ENCODE measurements around the gene SLC30A9. TPM values are rescaled to one million over a fixed set of nuclear protein-coding genes. Genes with fewer than 3 reads are reported as not detected.

The SLC30A9 gene
- 45.7 TPM for polyA plus RNA-seq (2013)

DNA sequence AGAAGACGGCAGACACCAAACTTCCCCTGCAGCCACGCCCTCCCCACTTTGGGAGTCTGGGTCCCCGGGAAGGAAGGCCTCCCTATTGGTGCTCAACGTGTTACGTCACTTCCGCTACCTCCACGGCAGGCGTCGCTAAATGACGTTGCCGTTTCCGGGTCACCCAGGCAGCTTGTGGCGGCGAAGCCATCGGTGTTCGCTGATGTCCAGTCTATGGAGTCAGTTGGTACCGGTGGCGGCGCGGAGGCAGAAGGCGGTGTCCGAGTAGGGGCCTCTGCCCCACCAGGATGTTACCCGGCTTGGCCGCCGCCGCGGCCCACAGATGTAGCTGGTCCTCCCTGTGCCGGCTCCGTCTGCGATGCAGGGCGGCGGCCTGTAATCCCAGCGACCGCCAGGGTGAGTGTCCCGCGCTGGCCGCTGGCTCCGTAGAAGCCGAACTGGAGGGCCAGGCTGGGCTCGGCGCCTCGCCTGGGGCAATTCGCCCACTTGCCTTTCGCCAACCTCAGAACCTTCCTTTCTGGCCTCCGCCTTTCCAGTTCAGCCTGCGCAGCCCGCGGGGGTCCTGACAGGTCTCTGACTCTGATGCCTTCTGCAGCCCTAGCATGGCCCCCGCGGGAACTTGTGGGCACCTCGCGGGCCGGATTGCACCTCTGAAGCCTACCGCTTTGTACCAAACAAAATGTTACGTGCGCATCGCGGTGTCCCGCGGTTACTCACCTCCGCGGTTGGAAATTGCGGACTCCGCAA is at the start of gene SLC30A9:
SLC30A9 (plus strand) TSS at position 166 of the 747 bp plus-strand sequence; CDS start at position 288, 122 bp downstream.
- CTCF ChIA-PET, result interaction anchor here (0.8 to 2.0 kb wide), 6 partner anchors 10 to 31 kb away, joined by 3 to 4 read pairs (median 4); no protein-coding TSS in a partner anchor
- Histone ChIP-seq H3K4me1 (ENCODE audit: control extremely low read depth in 1 of 4, control insufficient read depth in 4 of 4, insufficient read depth in 4 of 4, low read length in 3 of 4) (peaks cover 16 to 20% (median 19%) of the 10 kb centered on the region in 4 experiments), H3K27ac (ENCODE audit: insufficient read depth in 1 of 2, low read depth in 1 of 2, low read length in 2 of 2, poor library complexity in 1 of 2, severe bottlenecking in 2 of 2) (peak within 1 kb of the TSS; percentile 68 to 87), H3K36me3 (ENCODE audit: control insufficient read depth in 4 of 4, insufficient read depth in 4 of 4, low read length in 3 of 4) (no peaks in the 10 kb centered on the region), H3K9me3 (ENCODE audit: control extremely low read depth in 1 of 5, control insufficient read depth in 4 of 5, insufficient read depth in 2 of 5, low read depth in 1 of 5, low read length in 4 of 5) (no peaks in the 10 kb centered on the region), H3K27me3 (replicated peaks in 2 of 5; ENCODE audit: control insufficient read depth in 4 of 5, insufficient read depth in 5 of 5, low read length in 4 of 5) (no peaks in the 10 kb centered on the region), H3K4me3 (ENCODE audit: control insufficient read depth in 1 of 7, extremely low read depth in 1 of 7, insufficient read depth in 4 of 7, low read depth in 2 of 7, low read length in 6 of 7) (peak within 1 kb of the TSS; percentile 70 to 98 (median 92))
- peak; percentile 95 to 98 (median 97) for DNase-seq
- WGBS (ENCODE audit: insufficient coverage), result 0% methylated on average over 62 of the region's 64 CpGs
- POLR2A ChIA-PET, result interaction anchor here (0.6 kb wide), 1 partner anchor 37 kb away, joined by 4 read pairs; no protein-coding TSS in a partner anchor

DNA sequence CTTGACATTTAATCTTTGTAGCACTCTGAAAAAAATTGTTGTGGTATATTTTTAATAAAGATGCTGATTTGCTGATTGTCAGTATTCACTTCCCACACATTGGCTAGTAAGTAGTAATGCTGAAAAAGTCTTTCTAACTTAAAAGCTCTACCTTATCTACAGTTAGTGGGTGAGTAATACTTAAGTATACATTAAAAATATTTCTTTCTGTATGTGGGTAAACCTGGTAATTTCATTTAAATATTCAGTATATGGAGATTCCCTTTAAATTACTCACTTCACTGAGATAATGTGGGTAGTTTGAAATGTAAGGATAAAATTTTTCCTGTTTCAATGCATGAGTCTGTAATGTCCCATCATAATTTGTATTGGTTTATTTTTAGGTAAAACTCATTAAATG is 49.5 kb upstream of the SLC30A9 start:
- no peak overlapping the region for H3K27ac ChIP-seq (ENCODE audit: insufficient read depth in 1 of 2, low read depth in 1 of 2, low read length in 2 of 2, poor library complexity in 1 of 2, severe bottlenecking in 2 of 2)
- H3K36me3 ChIP-seq (ENCODE audit: control insufficient read depth in 4 of 4, insufficient read depth in 4 of 4, low read length in 3 of 4), result peaks cover 4 to 34% (median 19%) of the 10 kb centered on the region in 4 experiments
- no peaks in the 10 kb centered on the region for H3K9me3 ChIP-seq (ENCODE audit: control extremely low read depth in 1 of 5, control insufficient read depth in 4 of 5, insufficient read depth in 2 of 5, low read depth in 1 of 5, low read length in 4 of 5)
- H3K4me3 ChIP-seq (ENCODE audit: control insufficient read depth in 1 of 7, extremely low read depth in 1 of 7, insufficient read depth in 4 of 7, low read depth in 2 of 7, low read length in 6 of 7), result no peak overlapping the region
- peaks cover 3 to 21% (median 8%) of the 10 kb centered on the region in 4 experiments for H3K4me1 ChIP-seq (ENCODE audit: control extremely low read depth in 1 of 4, control insufficient read depth in 4 of 4, insufficient read depth in 4 of 4, low read length in 3 of 4)
- ChIA-PET CTCF (no interaction called here), POLR2A (no interaction called here)
- no peaks in the 10 kb centered on the region for H3K27me3 ChIP-seq (replicated peaks in 2 of 5; ENCODE audit: control insufficient read depth in 4 of 5, insufficient read depth in 5 of 5, low read length in 4 of 5)
- DNase-seq, result no peak

DNA sequence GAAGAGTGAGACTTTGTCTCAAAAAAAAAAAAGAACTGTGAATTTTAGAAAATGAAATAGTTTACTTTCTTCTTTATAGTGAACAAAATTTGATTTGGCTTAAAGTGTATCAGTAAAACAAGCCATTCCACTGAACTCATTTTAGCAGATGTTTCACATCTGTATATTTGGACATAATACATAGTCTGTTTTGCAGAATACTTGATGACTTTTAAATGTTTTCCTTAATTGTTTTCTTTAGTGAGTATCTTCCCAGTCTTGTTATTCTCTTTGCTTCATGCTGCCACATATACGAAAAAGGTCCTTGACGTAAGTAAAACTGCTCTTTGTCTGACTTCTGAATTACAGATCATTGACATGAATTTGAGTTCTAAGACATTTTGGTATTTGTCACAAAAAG is 46.8 kb upstream of the SLC30A9 start:
- Histone ChIP-seq H3K4me1 (ENCODE audit: control extremely low read depth in 1 of 4, control insufficient read depth in 4 of 4, insufficient read depth in 4 of 4, low read length in 3 of 4) (peaks cover 0 to under 1% (median 0%) of the 10 kb centered on the region in 4 experiments), H3K27me3 (replicated peaks in 2 of 5; ENCODE audit: control insufficient read depth in 4 of 5, insufficient read depth in 5 of 5, low read length in 4 of 5) (no peaks in the 10 kb centered on the region), H3K9me3 (ENCODE audit: control extremely low read depth in 1 of 5, control insufficient read depth in 4 of 5, insufficient read depth in 2 of 5, low read depth in 1 of 5, low read length in 4 of 5) (no peaks in the 10 kb centered on the region), H3K36me3 (ENCODE audit: control insufficient read depth in 4 of 4, insufficient read depth in 4 of 4, low read length in 3 of 4) (peaks cover 4 to 50% (median 24%) of the 10 kb centered on the region in 4 experiments), H3K4me3 (ENCODE audit: control insufficient read depth in 1 of 7, extremely low read depth in 1 of 7, insufficient read depth in 4 of 7, low read depth in 2 of 7, low read length in 6 of 7) (no peak overlapping the region), H3K27ac (ENCODE audit: insufficient read depth in 1 of 2, low read depth in 1 of 2, low read length in 2 of 2, poor library complexity in 1 of 2, severe bottlenecking in 2 of 2) (no peak overlapping the region)
- POLR2A ChIA-PET, result no interaction called here
- no peak for DNase-seq
- CTCF ChIA-PET, result no interaction called here
- no CpG with 5 or more reads among the region's 2 CpGs for WGBS (ENCODE audit: insufficient coverage)

DNA sequence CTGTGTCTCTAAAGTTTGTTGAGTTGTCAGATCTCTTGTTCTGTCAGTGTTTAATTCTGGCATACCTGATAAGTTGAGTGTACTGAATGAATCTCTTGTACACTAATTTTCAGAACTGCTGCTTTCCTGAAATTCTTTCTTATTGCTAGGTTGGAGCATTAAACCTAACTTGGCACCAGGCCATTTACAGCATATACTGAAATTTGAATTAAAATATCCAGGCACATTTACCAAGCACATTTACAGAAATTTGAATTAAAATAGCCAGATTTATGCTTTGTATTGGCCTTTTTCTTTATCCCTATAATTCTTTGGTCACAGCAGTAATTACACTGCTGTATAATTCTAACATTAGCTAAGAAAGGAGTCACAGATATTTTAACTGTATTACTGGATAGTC is 46.2 kb upstream of the SLC30A9 start:
- no peak for DNase-seq
- H3K27ac ChIP-seq (ENCODE audit: insufficient read depth in 1 of 2, low read depth in 1 of 2, low read length in 2 of 2, poor library complexity in 1 of 2, severe bottlenecking in 2 of 2), result no peak overlapping the region
- H3K9me3 ChIP-seq (ENCODE audit: control extremely low read depth in 1 of 5, control insufficient read depth in 4 of 5, insufficient read depth in 2 of 5, low read depth in 1 of 5, low read length in 4 of 5), result no peaks in the 10 kb centered on the region
- CTCF ChIA-PET, result no interaction called here
- H3K4me3 ChIP-seq (ENCODE audit: control insufficient read depth in 1 of 7, extremely low read depth in 1 of 7, insufficient read depth in 4 of 7, low read depth in 2 of 7, low read length in 6 of 7), result no peak overlapping the region
- POLR2A ChIA-PET, result no interaction called here
- no peaks in the 10 kb centered on the region for H3K4me1 ChIP-seq (ENCODE audit: control extremely low read depth in 1 of 4, control insufficient read depth in 4 of 4, insufficient read depth in 4 of 4, low read length in 3 of 4)
- H3K27me3 ChIP-seq (replicated peaks in 2 of 5; ENCODE audit: control insufficient read depth in 4 of 5, insufficient read depth in 5 of 5, low read length in 4 of 5), result no peaks in the 10 kb centered on the region
- peaks cover 4 to 50% (median 23%) of the 10 kb centered on the region in 4 experiments for H3K36me3 ChIP-seq (ENCODE audit: control insufficient read depth in 4 of 4, insufficient read depth in 4 of 4, low read length in 3 of 4)

DNA sequence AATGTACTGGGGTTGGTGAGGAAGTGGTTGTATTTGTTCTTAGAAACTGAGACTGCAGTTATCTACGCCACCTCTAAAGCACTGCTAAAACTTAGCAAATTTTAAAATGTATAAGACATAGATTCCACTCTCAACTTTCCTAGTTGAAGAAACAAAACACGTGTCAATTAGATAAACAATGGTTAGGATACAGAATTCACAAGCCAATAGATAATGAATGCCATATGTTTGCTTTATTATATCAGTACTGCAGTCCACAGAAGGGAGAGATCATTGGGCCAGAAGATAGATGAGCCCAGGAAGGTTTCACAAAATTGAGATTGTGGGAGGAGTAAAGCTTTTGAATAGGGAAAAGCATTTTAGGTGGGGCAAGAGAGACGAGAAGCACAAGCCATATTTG is 40.8 kb upstream of the SLC30A9 start:
- Histone ChIP-seq H3K4me3 (ENCODE audit: control insufficient read depth in 1 of 7, extremely low read depth in 1 of 7, insufficient read depth in 4 of 7, low read depth in 2 of 7, low read length in 6 of 7) (no peak overlapping the region), H3K9me3 (ENCODE audit: control extremely low read depth in 1 of 5, control insufficient read depth in 4 of 5, insufficient read depth in 2 of 5, low read depth in 1 of 5, low read length in 4 of 5) (no peaks in the 10 kb centered on the region), H3K27me3 (replicated peaks in 2 of 5; ENCODE audit: control insufficient read depth in 4 of 5, insufficient read depth in 5 of 5, low read length in 4 of 5) (no peaks in the 10 kb centered on the region), H3K36me3 (ENCODE audit: control insufficient read depth in 4 of 4, insufficient read depth in 4 of 4, low read length in 3 of 4) (peaks cover 11 to 73% (median 37%) of the 10 kb centered on the region in 4 experiments), H3K27ac (ENCODE audit: insufficient read depth in 1 of 2, low read depth in 1 of 2, low read length in 2 of 2, poor library complexity in 1 of 2, severe bottlenecking in 2 of 2) (no peak overlapping the region), H3K4me1 (ENCODE audit: control extremely low read depth in 1 of 4, control insufficient read depth in 4 of 4, insufficient read depth in 4 of 4, low read length in 3 of 4) (no peaks in the 10 kb centered on the region)
- ChIA-PET POLR2A (no interaction called here), CTCF (interaction anchor here (1.1 kb wide), 1 partner anchor 1029 kb away, joined by 3 read pairs; no protein-coding TSS in a partner anchor)
- WGBS (ENCODE audit: insufficient coverage), result 92% methylated on average over 1 of the region's 3 CpGs
- DNase-seq, result no peak

DNA sequence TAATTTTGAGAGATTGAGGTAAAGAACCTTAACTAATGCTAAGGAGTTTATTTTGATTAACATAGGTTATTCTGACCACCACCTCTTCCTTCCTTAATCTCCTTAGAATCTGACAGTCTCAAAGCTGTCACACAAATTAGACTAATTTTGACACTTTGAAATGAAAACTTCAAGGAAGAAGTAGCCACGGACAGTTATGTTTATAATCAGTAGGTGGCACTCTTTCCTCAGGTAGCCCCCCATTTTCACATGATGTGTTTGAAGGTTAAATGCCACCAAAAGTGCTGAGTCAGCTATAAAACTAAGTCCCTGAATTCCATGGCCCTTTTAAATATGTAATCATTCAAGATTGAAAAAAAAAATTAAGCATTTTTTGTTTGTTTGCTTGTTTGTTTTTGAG is 32.7 kb upstream of the SLC30A9 start:
- Histone ChIP-seq H3K4me3 (ENCODE audit: control insufficient read depth in 1 of 7, extremely low read depth in 1 of 7, insufficient read depth in 4 of 7, low read depth in 2 of 7, low read length in 6 of 7) (no peak overlapping the region), H3K36me3 (ENCODE audit: control insufficient read depth in 4 of 4, insufficient read depth in 4 of 4, low read length in 3 of 4) (peaks cover 3 to 23% (median 13%) of the 10 kb centered on the region in 4 experiments), H3K27me3 (replicated peaks in 2 of 5; ENCODE audit: control insufficient read depth in 4 of 5, insufficient read depth in 5 of 5, low read length in 4 of 5) (no peaks in the 10 kb centered on the region), H3K27ac (ENCODE audit: insufficient read depth in 1 of 2, low read depth in 1 of 2, low read length in 2 of 2, poor library complexity in 1 of 2, severe bottlenecking in 2 of 2) (no peak overlapping the region), H3K9me3 (ENCODE audit: control extremely low read depth in 1 of 5, control insufficient read depth in 4 of 5, insufficient read depth in 2 of 5, low read depth in 1 of 5, low read length in 4 of 5) (no peaks in the 10 kb centered on the region), H3K4me1 (ENCODE audit: control extremely low read depth in 1 of 4, control insufficient read depth in 4 of 4, insufficient read depth in 4 of 4, low read length in 3 of 4) (no peaks in the 10 kb centered on the region)
- WGBS (ENCODE audit: insufficient coverage), result 9% methylated on average over 1 of the region's 1 CpG
- ChIA-PET CTCF (interaction anchor here (0.6 to 1.6 kb wide), 12 partner anchors 9 to 790 kb away, joined by 3 to 7 read pairs (median 3); no protein-coding TSS in a partner anchor), POLR2A (no interaction called here)
- DNase-seq, result peak; percentile 65 to 82 (median 81)

DNA sequence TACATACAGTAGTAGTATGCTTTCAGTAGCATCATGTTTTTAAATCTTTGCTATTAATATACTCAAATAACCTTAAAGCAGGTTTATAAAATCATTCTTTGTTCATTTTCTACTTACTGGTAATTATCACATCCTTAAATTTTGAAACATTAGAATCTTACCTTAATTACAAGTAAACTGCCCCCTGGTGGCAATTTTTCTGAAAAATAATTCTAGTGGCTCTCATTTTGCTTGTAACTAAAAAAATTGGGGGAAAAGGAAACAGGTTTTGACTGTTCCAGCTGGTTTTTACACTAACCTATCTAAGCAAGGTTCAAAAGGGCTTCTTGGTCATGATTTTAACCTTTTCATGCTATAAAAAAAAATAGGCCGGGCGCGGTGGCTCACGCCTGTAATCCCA is 27.2 kb upstream of the SLC30A9 start:
- no peaks in the 10 kb centered on the region for H3K36me3 ChIP-seq (ENCODE audit: control insufficient read depth in 4 of 4, insufficient read depth in 4 of 4, low read length in 3 of 4)
- peak; percentile 48 to 73 (median 70) for DNase-seq
- H3K27ac ChIP-seq (ENCODE audit: insufficient read depth in 1 of 2, low read depth in 1 of 2, low read length in 2 of 2, poor library complexity in 1 of 2, severe bottlenecking in 2 of 2), result no peak overlapping the region
- no peaks in the 10 kb centered on the region for H3K9me3 ChIP-seq (ENCODE audit: control extremely low read depth in 1 of 5, control insufficient read depth in 4 of 5, insufficient read depth in 2 of 5, low read depth in 1 of 5, low read length in 4 of 5)
- no peaks in the 10 kb centered on the region for H3K4me1 ChIP-seq (ENCODE audit: control extremely low read depth in 1 of 4, control insufficient read depth in 4 of 4, insufficient read depth in 4 of 4, low read length in 3 of 4)
- POLR2A ChIA-PET, result no interaction called here
- H3K27me3 ChIP-seq (replicated peaks in 2 of 5; ENCODE audit: control insufficient read depth in 4 of 5, insufficient read depth in 5 of 5, low read length in 4 of 5), result no peaks in the 10 kb centered on the region
- WGBS (ENCODE audit: insufficient coverage), result no CpG with 5 or more reads among the region's 4 CpGs
- H3K4me3 ChIP-seq (ENCODE audit: control insufficient read depth in 1 of 7, extremely low read depth in 1 of 7, insufficient read depth in 4 of 7, low read depth in 2 of 7, low read length in 6 of 7), result no peak overlapping the region
- CTCF ChIA-PET, result interaction anchor here (1.1 kb wide), 1 partner anchor 26 kb away, joined by 4 read pairs; no protein-coding TSS in a partner anchor

Data from common myeloid progenitor, CD34-positive (primary cell).